Measurements from ENCODE around the gene JADE2.

The JADE2 gene

DNA sequence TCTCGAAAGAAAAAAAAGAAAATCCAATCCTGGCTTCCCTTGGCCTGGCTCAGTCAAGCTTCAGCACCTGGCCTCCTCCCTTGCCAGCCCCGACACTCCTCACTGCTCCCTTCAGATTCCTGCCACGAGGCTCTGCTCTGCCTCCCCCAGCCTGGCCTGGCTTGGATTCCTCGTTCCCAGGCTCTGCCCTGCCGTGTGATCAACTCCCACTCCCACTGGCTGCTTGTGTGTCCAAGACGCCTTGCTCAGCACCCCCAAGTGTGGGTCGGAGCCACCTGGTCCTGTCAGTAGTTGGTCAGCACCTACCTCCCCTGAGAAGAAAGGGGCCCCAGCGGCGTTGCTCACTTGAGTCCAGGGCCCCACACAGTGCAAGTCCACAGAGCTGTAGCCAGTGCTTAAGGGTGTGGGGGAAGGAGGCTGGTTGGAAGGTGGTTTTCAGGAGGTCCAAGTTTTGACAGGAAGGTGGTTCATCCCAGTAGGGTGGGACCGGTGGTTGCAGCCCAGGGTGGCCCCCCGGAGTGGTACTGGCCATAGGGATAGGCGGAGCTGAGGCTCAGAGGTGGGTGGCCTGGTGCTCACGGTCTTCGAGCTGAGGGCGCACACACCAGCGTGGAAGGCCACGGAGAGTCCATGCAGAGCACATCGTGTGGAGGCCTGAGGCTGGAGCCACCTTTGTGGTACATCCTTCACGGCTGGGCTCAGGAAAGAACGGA, 46.4 kb downstream of the JADE2 start:
- DNase-seq: no peak

DNA sequence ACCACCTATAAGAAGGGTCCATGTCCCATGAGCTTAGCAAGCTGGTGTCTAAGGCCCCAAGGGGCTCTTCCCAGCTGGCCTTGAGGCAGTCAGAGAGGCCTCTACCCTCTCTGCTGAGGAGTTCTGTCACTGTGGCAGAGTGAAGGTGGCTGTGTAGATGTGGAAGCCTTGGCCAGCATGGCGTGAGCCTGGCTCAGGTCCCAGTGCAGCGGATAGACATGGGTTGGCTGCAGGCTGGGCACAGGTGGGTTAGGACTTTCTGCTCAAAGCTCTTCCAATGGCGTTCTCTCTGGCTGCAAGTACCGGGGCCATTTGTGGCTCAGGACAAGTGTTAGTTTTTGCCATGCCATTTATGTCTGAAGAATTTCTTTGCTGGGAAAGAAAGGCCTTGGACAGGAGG, 47.3 kb downstream of the JADE2 start:
- DNase-seq: no peak

DNA sequence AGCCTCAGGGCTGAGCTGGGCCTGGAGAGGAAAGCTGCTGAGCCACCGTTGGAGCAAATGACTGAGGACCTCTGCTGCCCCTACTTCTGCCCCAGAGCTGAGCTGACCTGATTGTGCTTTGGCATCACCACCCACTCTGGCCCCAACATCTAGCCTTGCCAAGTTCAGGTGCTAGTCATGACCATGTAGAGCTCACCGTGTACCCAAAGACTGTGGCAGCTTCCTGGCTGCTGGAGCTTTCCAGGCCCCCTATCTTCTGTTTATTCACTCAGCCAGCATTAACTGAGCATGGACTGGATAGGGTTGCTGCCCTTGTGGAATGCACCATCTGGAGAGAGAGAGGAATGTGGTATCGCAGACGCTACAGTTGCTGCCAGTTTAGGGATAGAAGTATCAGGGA, 49.1 kb downstream of the JADE2 start:
- no peak for DNase-seq

DNA sequence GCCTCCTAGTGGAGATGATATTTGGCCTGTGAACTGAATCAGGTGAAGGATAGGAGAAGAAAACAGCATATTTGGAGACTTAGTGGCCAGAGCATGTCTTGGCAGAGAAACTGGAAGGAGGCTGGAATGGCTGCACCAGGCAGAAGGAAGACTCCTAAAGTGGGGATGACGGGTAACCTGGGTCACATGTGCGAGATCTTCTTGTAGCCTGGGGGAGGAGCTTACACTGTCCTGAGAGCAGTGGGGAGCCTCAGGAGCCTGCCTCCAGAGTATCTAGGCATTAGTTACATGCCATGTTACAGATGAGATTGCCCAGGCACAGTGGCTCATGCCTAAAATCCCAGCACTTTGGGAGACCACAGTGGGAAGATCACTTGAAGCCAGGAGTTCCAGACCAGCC, 49.8 kb downstream of the JADE2 start:
- no peak for DNase-seq

DNA sequence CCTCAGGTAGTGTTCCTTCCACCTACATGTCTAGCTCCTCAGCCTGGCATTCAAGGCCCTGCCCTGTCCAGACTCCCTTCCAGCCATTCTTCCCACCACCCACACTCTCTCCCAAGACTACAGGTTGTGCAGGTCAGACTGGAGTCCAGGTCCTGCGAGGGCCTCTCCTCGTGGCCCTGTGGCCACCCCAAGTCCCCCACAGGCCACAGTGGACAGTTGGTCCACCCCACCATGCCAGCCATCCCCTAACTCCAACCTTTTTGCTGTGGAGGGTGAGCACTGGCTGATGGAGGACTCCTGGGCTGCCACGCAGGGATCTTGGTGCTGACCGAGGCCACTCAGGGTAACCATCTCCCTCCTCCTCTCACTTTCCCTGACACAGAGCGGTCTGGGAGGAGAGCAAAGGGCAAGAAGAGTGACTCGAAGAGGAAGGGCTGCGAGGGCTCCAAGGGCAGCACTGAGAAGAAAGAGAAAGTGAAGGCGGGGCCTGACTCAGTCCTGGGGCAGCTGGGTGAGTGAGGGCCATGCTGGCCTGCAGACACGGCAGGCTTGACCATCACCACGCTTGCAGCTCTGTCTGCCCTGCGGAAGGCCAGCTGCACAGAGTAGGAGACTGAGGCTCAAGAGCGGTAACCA, 51.0 kb downstream of the JADE2 start:
- DNase-seq: no peak

DNA sequence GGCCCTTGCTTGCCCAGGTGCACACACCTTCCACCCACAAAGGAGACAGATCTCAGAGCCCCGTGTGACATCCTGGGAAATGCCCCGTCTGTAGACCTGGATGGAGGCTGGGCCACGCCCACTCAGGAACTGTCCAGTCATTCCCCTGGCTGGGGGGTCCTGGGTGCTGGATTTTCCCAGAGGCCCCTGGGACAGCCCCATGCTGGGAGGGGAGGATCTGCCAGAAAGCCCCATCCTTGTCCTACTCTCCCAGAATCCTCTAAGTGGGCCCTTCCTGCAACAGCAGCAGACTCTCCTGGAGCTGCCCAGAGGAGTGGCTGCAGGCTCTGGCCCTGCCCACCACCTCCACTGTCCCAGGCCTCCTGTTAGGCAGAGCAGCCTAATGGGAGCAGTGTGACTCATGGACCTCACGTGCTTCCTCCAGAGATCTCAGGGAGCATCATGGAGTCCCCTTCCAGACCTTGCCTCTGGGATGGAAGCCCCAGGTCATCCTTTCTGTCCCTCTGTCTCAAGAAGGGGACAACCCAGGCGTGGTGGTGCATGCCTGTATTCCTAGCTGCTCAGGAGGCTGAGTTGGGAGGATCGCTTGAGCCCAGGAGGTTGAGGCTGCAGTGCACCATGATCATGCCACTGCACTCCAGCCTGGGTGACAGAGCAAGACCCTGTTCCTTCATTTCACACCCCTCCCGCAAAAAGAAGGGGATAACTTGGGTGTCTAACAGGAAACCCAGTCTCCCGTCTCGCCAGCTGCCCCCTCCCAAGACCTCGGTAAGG, 51.7 kb downstream of the JADE2 start:
- DNase-seq: no peak

DNA sequence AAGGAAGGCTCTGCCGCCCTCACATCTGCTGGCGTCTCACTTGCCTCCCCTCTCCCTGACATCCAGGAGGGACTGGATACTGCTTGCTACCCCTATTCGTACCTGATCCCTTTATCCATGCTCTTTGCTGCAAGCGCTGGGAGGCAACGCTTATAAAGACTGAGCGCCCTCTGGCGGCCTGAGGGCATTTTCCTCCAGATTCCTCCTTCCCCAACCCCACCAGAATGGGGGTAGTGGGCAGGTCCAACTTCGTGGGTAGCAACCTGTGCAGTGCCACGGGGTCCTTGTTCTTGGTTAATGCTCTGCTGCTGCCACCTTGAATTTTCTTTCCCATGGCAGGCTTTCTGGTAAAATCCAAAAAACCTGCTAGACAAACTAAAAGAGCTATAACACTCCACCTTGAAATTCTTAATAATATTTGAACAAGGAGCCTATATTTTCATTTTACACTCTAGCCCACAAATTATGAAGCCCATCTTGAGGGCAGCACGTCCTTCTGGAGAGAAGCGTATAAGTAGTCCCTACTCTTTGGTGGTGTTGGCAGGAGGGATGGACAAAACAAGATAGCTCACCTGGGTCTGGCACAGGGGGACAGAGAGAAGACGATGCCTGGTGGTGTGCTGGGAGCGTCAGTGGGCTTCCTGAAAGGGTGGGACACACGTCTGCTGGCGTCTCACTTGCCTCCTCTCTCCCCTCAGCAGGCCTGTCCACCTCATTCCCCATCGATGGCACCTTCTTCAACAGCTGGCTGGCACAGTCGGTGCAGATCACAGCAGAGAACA, 52.5 kb downstream of the JADE2 start:
- peak; percentile 73 for DNase-seq

DNA sequence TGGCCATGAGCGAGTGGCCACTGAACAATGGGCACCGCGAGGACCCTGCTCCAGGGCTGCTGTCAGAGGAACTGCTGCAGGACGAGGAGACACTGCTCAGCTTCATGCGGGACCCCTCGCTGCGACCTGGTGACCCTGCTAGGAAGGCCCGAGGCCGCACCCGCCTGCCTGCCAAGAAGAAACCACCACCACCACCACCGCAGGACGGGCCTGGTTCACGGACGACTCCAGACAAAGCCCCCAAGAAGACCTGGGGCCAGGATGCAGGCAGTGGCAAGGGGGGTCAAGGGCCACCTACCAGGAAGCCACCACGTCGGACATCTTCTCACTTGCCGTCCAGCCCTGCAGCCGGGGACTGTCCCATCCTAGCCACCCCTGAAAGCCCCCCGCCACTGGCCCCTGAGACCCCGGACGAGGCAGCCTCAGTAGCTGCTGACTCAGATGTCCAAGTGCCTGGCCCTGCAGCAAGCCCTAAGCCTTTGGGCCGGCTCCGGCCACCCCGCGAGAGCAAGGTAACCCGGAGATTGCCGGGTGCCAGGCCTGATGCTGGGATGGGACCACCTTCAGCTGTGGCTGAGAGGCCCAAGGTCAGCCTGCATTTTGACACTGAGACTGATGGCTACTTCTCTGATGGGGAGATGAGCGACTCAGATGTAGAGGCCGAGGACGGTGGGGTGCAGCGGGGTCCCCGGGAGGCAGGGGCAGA, 53.3 kb downstream of the JADE2 start:
- no peak for DNase-seq

DNA sequence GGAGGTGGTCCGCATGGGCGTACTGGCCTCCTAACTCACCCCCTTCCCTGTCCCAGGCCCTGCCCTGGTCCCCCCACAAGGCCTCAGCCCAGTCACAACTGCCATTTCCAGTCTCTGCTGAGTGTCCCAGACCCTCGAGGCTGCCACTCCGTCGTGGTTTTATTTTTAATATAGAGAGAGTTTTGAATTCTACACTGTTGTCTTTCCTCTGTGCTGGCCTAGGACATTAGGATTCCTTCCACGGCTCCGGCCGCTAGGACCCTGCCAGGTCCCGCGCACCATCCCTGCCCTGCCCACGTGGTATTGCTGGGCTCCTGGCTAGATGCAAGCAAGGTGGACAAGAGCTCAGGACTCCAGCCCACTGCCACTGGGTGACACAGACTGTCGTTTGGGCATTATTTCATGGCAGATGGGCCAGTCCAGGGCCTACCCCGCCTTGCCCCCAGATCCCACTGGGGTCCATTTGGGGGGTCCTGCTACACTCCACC, 53.9 kb downstream of the JADE2 start:
- DNase-seq: no peak

DNA sequence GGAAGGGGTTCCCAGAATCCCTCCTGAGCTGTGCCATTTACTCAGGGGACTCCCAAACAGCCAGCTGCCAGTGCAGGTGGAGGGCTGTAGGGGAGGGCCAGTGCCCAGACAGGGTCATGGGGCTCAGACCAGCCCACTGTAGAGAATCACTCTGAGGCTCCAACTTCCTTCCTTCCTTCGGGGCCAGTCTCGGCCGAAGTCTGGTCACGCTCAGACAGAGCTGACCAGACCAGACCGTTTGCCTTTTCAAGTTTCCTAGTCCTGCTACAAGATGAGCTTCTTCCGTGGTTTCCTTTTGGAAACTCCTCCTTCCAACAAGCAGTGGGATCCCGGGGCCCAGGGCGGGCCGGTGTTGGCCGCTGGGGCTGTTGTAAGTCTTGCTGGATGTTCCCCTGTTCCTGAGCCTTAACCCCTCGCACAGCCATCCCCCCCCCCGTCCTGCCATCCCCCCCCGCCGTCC, 54.6 kb downstream of the JADE2 start:
- DNase-seq: no peak

DNA sequence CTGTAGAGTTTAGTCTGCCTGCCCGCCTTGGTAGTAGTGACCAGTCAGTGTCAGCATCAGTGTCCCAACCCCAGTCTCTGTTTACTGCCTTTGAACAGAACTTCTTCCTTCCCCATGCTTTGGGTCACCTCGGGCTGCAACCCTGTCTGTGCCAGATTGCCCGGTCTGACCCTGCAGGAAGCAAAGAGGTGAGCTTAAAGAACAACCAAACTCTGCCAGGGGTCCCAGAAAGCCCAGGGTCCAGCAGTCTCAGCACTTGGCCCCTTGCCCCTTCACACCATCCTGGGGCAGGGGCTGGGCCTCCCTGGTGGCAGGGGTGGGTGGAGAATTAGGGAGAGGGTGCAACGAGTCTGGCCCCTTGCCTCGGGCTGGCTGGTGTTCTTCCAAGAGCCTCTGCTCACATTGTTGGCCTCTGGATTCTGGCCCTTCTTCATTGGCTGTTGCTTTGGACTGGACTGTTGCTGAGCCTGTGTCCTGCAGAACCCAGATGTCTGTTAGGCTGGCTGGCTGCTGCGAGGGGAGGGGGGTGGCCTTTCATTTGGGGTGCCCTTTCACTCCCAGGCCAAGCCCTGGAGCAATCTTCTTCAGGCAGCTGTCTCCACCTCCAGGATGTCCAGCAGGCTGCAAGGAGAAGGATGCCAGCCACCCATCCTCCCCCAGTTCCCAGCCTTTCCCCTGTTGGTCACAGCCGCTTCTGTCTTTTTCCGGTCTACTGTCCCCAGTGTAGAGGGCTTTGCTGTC, 55.9 kb downstream of the JADE2 start:
- DNase-seq: no peak

DNA sequence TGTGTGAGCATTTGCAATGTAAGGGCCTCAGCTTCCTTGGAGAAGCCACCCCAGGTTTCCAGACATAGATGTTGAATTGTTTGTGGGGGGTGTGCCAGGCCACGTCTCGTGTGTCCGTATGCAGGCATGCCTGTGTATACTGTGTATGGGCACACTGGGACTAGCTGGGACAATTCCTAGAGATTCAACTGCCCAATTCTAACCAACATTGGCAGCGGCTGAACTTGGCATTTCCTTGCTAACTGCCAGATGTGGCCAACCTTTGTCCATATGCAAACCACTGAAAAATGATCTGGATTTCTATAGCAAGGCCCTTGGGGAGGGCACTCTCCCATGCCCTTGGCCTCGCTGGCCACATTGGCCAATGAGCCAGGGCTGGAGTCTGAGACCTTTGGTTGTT, 56.8 kb downstream of the JADE2 start:
- no peak for DNase-seq

DNA sequence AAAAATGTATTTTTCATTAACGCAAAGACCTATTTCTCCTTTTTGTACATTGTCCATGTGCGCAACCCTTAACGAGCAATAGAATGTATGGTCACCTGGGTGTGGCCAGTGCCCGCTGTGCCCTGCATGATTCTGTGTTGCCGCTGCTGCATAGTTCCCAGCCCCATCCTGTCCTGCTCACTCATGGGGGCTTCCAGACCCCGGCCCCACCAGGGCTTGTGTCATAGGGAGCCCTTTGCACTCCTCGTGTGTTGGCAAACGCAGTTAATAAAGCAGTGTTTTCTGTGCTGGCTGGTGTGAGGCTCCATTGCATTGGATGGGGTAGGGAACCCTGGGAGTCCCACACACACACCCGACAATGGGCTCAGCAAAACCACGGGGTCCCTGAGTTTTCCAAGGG, 57.5 kb downstream of the JADE2 start:
- DNase-seq: no peak

DNA sequence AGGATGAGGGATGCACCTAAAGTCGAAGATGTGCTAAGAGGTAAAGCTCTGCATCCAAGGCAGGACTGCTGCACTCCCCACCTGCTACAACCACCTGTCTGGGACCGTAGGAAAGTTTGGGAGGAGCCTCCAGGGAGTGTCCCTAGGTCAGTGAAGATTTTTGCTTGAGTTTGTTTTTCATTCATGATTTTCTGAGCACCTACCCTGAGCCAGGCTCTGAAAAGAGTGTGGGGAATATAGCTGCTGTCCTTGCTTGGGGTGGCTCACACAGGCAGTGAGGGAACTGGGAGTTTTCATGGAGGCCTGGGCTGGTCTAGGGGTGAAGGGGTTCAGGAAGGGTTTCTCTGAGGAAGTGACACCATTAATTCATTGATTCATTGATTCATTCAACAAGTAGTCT, 58.3 kb downstream of the JADE2 start:
- no peak for DNase-seq

DNA sequence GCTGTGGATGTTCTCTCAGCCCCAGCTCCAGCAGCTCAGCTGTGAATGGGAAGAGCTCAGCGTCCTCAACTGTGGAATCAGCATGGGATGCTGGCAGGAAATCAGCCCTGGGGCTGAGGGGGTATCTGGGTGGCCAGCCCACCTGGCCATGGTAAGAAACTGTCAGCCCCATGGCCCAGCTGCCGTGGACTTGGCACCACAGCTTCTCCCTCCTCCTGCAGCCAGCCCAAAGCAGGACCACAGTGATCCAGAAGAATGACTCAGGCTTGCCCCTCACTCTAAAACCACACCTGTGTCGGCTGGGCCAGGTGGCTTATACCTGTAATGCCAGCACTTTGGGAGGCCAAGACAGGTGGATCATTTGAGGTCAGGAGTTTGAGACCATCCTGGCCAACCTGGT, 59.2 kb downstream of the JADE2 start:
- no peak for DNase-seq

DNA sequence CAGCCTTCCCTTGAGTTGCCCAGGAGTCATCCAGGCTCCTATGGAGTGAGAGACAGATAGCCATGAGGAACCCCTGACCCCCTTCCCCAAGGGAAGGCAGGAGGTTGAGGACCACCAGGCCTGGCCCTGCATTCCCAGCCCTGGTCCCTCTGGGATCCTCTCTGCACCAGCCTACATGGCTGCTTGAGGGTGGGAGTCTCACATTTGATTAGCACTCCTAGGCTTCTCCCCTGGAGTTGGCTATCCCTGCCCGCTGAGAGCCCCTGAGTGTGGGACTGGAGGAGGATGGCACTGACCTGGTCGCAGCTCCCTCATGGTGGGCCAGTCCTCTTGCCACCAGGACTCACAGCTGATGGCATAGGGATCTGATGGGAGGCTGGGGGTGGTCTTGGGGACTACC, 60.5 kb downstream of the JADE2 start:
- DNase-seq: no peak

DNA sequence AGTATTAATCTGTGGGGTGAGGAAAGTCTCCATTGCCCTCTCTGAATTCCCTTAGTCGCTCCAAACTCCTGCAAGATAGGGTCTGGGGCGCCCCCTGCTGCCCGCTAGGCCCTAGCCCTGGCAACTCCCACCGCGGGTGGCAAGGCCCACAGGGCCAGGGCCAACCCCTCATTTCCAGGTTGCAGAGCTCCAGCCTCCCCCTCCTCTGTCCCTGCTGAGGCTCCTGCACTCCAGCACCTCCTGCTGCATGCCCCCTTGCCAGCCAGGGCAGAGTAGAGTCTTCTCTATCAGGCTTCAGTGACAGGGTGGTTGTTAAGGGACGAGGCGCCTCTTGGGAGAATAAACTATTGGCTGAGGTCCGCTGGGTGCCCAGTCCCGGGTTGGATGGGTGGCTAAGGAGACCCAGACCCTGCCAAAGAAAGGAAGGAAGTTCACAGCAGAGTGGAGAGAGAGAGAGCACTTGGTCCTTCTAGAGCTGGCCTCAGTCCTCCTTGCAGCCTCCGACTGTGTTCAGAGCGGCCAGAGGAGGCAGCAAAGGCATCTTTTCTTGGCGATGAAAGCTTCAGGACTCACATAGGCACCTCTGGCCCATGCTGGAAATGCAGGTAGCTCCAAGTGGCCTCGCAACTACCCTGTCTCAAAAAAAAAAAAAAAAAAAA, 61.5 kb downstream of the JADE2 start:
- peak; percentile 39 for DNase-seq

DNA sequence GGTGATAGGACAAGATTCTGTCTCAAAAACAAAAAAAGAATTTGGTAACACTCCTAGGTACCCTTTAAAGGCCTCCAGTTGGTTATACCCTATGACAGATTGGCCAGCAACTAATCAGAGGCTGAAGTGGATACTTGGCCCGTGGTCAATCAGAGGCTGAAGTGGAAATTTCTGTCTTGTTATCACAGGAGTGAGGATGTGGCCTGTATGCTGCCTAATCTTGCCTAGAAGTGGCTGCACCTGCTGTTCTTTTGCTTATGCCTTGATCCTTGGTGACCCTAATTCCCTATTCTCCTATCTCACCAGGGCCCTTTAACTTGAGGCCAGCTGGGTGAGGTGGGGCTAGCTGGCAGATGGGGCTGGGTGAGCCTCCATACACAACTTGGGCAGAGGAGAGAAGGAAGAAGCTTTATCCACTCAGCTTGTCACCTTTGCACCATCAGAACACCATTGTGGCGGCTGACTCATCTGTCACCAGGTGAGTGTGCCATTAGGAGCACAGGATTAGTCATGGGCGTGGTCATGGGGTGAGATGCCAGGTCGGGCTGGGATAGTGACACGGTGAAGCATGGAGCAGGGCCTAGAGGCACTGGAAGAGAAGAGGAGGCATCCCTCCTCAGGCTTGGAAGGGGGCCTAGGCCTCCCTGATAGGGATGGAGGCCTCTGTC, 65.7 kb downstream of the JADE2 start:
- peak; percentile 22 for DNase-seq

DNA sequence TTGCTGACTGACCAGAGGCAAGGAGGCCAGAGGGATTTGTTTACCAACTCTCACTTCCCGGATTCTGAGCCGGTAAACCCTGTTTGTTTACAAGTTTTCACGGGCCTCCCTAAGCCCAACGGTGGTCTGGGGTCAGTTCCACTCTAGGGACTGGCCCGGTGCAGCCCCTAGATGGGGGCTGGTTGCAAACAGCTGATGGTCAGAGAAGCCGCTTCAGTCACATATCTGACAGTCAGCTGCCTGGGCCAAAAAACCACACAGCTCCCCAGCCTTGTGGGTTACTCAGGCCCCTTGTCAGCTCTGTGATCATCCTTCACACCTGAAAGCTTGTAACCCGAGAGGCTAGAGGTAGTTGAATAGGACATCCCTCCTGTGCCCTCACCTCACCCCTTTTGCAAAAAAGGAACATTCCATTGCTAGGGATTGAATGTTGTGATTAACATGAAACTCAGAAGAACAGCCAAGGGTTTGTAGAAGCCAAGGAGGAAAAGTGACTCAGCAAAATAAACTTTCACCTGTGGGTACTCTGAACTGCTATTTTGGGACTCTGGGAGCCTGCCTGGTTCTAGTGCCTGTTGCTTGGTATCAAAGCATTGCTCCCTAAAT, 66.8 kb downstream of the JADE2 start:
- DNase-seq: peak; percentile 3

DNA sequence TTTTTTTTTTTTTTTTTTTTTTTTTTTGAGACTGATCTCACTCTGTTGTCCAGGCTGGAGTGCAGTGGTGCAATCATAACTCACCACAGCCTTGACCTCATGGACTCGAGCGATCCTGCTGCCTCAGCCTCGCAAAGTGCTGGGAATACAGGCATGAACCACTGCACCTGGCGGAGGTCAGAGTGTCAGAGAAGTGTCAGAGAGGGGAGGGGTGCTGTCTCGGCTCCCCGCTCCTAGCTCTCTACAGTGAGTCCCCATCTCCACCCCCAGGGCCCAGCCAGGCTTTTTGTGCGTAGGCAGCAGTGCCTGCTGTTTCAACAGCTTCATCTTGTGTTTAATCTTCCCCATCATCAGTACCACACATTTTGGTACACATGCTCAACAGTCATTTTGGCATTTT, 68.9 kb downstream of the JADE2 start:
- DNase-seq: no peak

Data from NCI-H510A treated with DMSO at 0.1 percent for 48 hours (cell line).